Measurements from ENCODE around the gene SPIN2B. TPM values are rescaled to one million over a fixed set of nuclear protein-coding genes. Genes with fewer than 3 reads are reported as not detected.
A peak's percentile ranks its signal among the peaks of the same experiment; 100 is the strongest.
"Not testable (repeated sequence)": the region's sequence is repeated elsewhere in the genome, so short reads cannot be mapped to it uniquely, and the experiment has no call there.

Gene SPIN2B
- total RNA-seq, 1 experiment from 2014 or later: 10.8 TPM

- no peaks in the 10 kb centered on the region; the same call in 1 of the 2 replicates for H3K9me3 ChIP-seq
- no peaks in the 10 kb centered on the region for H3K27me3 ChIP-seq
- peaks cover 5% of the 10 kb centered on the region for H3K36me3 ChIP-seq
- no peak for DNase-seq
- H3K4me3 ChIP-seq: no peak overlapping the region
Measured at GRCh38 chrX:57104406-57104805, 16.9 kb downstream of the SPIN2B start.

- no peaks in the 10 kb centered on the region; the same call in 1 of the 2 replicates for H3K9me3 ChIP-seq
- no peaks in the 10 kb centered on the region for H3K27me3 ChIP-seq
- H3K4me3 ChIP-seq: no peak overlapping the region
- peaks cover 5% of the 10 kb centered on the region for H3K36me3 ChIP-seq
- no peak for DNase-seq
Measured at GRCh38 chrX:57103489-57103888, 17.9 kb downstream of the SPIN2B start.

- H3K4me3 ChIP-seq, H3K9me3 ChIP-seq, H3K27me3 ChIP-seq, H3K36me3 ChIP-seq: not testable (repeated sequence)
- peak; percentile 5 for DNase-seq
Measured at GRCh38 chrX:57102918-57103317, 18.4 kb downstream of the SPIN2B start.

GRCh38 chrX:57083143-57083542 is 38.2 kb downstream of the SPIN2B start:
- Histone ChIP-seq H3K27me3 (no peaks in the 10 kb centered on the region), H3K9me3 (no peaks in the 10 kb centered on the region)
- no peak for DNase-seq

GRCh38 chrX:57074458-57074857 is 46.9 kb downstream of the SPIN2B start:
- no peak overlapping the region for H3K4me3 ChIP-seq
- H3K36me3 ChIP-seq: peaks cover 5% of the 10 kb centered on the region; the same call in 1 of the 2 replicates
- DNase-seq: no peak
- H3K27me3 ChIP-seq: no peaks in the 10 kb centered on the region
- no peaks in the 10 kb centered on the region for H3K9me3 ChIP-seq

More at GRCh38 chrX:57083143-57083542, 38.2 kb downstream of the SPIN2B start:
- Histone ChIP-seq H3K36me3 (peaks cover 7% of the 10 kb centered on the region; the same call in 1 of the 2 replicates), H3K4me3 (no peak overlapping the region)

- no peaks in the 10 kb centered on the region for H3K27me3 ChIP-seq
- DNase-seq: no peak
- no peaks in the 10 kb centered on the region for H3K9me3 ChIP-seq
- H3K36me3 ChIP-seq: no peaks in the 10 kb centered on the region
- no peak overlapping the region for H3K4me3 ChIP-seq
Measured at GRCh38 chrX:57070185-57070984, 51.0 kb downstream of the SPIN2B start.

Other genes with a start within 250 kb of the SPIN2B start
- gene SPIN3, start 126.0 kb downstream of the SPIN2B start, total RNA-seq (2014; rRNA removed; shearing (Covaris generic); ENCODE audit: low replicate concordance): 2.8 and 4.2 TPM in 2 replicates
- gene SPIN2A, start 15.8 kb upstream of the SPIN2B start, total RNA-seq (2014; rRNA removed; shearing (Covaris generic); ENCODE audit: low replicate concordance): not detected in 2 replicates
- gene FAAH2, start 165.2 kb upstream of the SPIN2B start, total RNA-seq (2014; rRNA removed; shearing (Covaris generic); ENCODE audit: low replicate concordance): not detected in 2 replicates

All from MG63 (cell line).